MCF 10A (cell line): ENCODE measurements around the gene INPP5B. TPM values are rescaled to one million over a fixed set of nuclear protein-coding genes. Genes with fewer than 3 reads are reported as not detected.

Experiments used
- BruUV-seq: library from RNA; stranded (reverse); fragments of 400-500 nt; replicated peaks from 2 replicates; lab custom pipeline; 2021; lab: Mats Ljungman, UMichigan
- CTCF ChIA-PET: fragments of 300-600 bp; sonication (Branson Sonifier 250); formaldehyde crosslinking; extraction: SDS; loops from one replicate; lab custom pipeline; 2021; ENCODE audit warnings: antibody characterized with exemption, inconsistent platforms; lab: Yijun Ruan, JAX
- POLR2A ChIA-PET: fragments of 300-600, 350-650 bp; sonication (Branson Sonifier 250); formaldehyde crosslinking; extraction: SDS; loops from one replicate; lab custom pipeline; 2020; ENCODE audit warnings: antibody characterized with exemption, inconsistent platforms; lab: Yijun Ruan, JAX
- DNase-seq: peaks from one replicate; pipeline ENCODE4 v3.0.0-alpha.2; 2018; ENCODE audit not compliant: unreplicated experiment
- H3K27ac Mint-ChIP-seq: one replicate; pipeline ENCODE4 v1.8.0; 2022; ENCODE audit warnings: mild to moderate bottlenecking, low read depth, mixed read lengths; ENCODE audit not compliant: unreplicated experiment
- H3K27me3 Mint-ChIP-seq: one replicate; pipeline ENCODE4 v1.8.0; 2022; ENCODE audit warnings: mixed read lengths; ENCODE audit not compliant: insufficient read depth, unreplicated experiment
- H3K36me3 Mint-ChIP-seq: one replicate; pipeline ENCODE4 v1.8.0; 2022; ENCODE audit warnings: mild to moderate bottlenecking, moderate library complexity, mixed read lengths; ENCODE audit not compliant: insufficient read depth, unreplicated experiment
- H3K4me1 Mint-ChIP-seq: one replicate; pipeline ENCODE4 v1.8.0; 2022; ENCODE audit warnings: mixed read lengths; ENCODE audit not compliant: insufficient read depth, unreplicated experiment
- H3K4me3 Mint-ChIP-seq: one replicate; pipeline ENCODE4 v1.8.0; 2022; ENCODE audit warnings: mild to moderate bottlenecking, moderate library complexity, mixed read lengths; ENCODE audit not compliant: unreplicated experiment
- H3K9me3 Mint-ChIP-seq: one replicate; pipeline ENCODE4 v1.8.0; 2022; ENCODE audit warnings: mixed read lengths; ENCODE audit not compliant: unreplicated experiment
- CTCF ChIP-seq: fragments of 200-600 bp; IDR thresholded peaks from one replicate; pipeline ENCODE4 v1.8.0; 2022; ENCODE audit warnings: antibody characterized with exemption, mild to moderate bottlenecking; ENCODE audit not compliant: unreplicated experiment
- intact Hi-C: fragments of 100-400 bp; cut with micrococcal nuclease; formaldehyde crosslinking; loops from 2 replicates; pipeline ENCODE4 v1.14.1; 2022
- total RNA-seq: library from RNA; stranded (reverse); gene quantifications from 2 replicates; pipeline ENCODE4 v1.2.3, GENCODE V29; 2022

The INPP5B gene
- total RNA-seq, 1 experiment from 2014 or later = 4.7 TPM

GRCh38 chr1:37958690-37959089 lies 11.8 kb upstream of the INPP5B start:
- DNase-seq = no peak
- intact Hi-C loops = no loop called here
- Mint-ChIP-seq H3K9me3 (no peaks in the 10 kb centered on the region), H3K4me3 (no peak overlapping the region), H3K27ac (no peak overlapping the region), H3K36me3 (peaks cover 73% of the 10 kb centered on the region), H3K4me1 (no peaks in the 10 kb centered on the region), H3K27me3 (no peaks in the 10 kb centered on the region)
- POLR2A ChIA-PET = interaction anchor here (1.4 kb wide), 1 partner anchor 11 kb away, joined by 4 read pairs; no protein-coding TSS in a partner anchor
- TF ChIP-seq CTCF = no peak
- no TSS peak for BruUV-seq
- CTCF ChIA-PET = interaction anchor here (0.6 to 1.3 kb wide), 3 partner anchors 21 to 504 kb away, joined by 3 read pairs; no protein-coding TSS in a partner anchor

GRCh38 chr1:37955685-37956084 lies 8.8 kb upstream of the INPP5B start:
- Mint-ChIP-seq H3K27ac (no peak overlapping the region), H3K4me1 (no peaks in the 10 kb centered on the region), H3K36me3 (peaks cover 51% of the 10 kb centered on the region), H3K27me3 (no peaks in the 10 kb centered on the region), H3K9me3 (no peaks in the 10 kb centered on the region), H3K4me3 (no peak overlapping the region)
- intact Hi-C loops = no loop called here
- ChIA-PET CTCF (interaction anchor here (1.7 kb wide), 1 partner anchor 20 kb away, joined by 10 read pairs; no protein-coding TSS in a partner anchor), POLR2A (interaction anchor here (0.6 to 0.7 kb wide), 2 partner anchors 10 to 69 kb away, joined by 3 read pairs; no protein-coding TSS in a partner anchor)
- no TSS peak for BruUV-seq
- no peak for DNase-seq
- no peak for TF ChIP-seq CTCF

- H3K27ac Mint-ChIP-seq = no peak overlapping the region
- H3K27me3 Mint-ChIP-seq = no peaks in the 10 kb centered on the region
- no peak overlapping the region for H3K4me3 Mint-ChIP-seq
- CTCF ChIA-PET = interaction anchor here (0.6 to 1.7 kb wide), 2 partner anchors 12 to 21 kb away, joined by 3 to 10 read pairs; no protein-coding TSS in a partner anchor
- H3K36me3 Mint-ChIP-seq = peaks cover 39% of the 10 kb centered on the region
- BruUV-seq = no TSS peak
- intact Hi-C loops = no loop called here
- no peaks in the 10 kb centered on the region for H3K4me1 Mint-ChIP-seq
- POLR2A ChIA-PET = interaction anchor here (0.7 kb wide), 1 partner anchor 66 kb away, joined by 4 read pairs; no protein-coding TSS in a partner anchor
- no peak for DNase-seq
- TF ChIP-seq CTCF = no peak
- no peaks in the 10 kb centered on the region for H3K9me3 Mint-ChIP-seq
Measured at GRCh38 chr1:37954316-37954971, 7.6 kb upstream of the INPP5B start.

- Mint-ChIP-seq H3K9me3 (no peaks in the 10 kb centered on the region), H3K27ac (no peak overlapping the region), H3K4me3 (no peak overlapping the region), H3K4me1 (no peaks in the 10 kb centered on the region), H3K27me3 (no peaks in the 10 kb centered on the region), H3K36me3 (peaks cover 22% of the 10 kb centered on the region)
- intact Hi-C loops = no loop called here
- BruUV-seq = no TSS peak
- ChIA-PET POLR2A (no interaction called here), CTCF (interaction anchor here (0.6 kb wide), 2 partner anchors 8 to 24 kb away, joined by 3 read pairs; no protein-coding TSS in a partner anchor)
- DNase-seq = no peak
- no peak for TF ChIP-seq CTCF
Measured at GRCh38 chr1:37952738-37953137, 5.9 kb upstream of the INPP5B start.
